H9 (cell line): ENCODE data around the gene ST6GALNAC3. TPM values are rescaled to one million over a fixed set of nuclear protein-coding genes. Genes with fewer than 3 reads are reported as not detected.

ENCODE experiments used
- DNase-seq: peaks from one replicate; pipeline ENCODE4 v3.0.0-alpha.2; 2017
- H2AFZ ChIP-seq: one replicate; pipeline ENCODE4 v1.6.1; 2013; ENCODE audit warnings: mild to moderate bottlenecking, low read length, control low read depth, moderate library complexity
- H2AK5ac ChIP-seq: 2 replicates; pipeline ENCODE4 v1.6.1; 2013; ENCODE audit warnings: low read length, control low read depth, mixed read lengths; ENCODE audit not compliant: insufficient read length
- H2BK120ac ChIP-seq: one replicate; pipeline ENCODE4 v1.6.1; 2013; ENCODE audit warnings: low read depth, mild to moderate bottlenecking, low read length, control low read depth, inconsistent platforms; ENCODE audit not compliant: poor library complexity, severe bottlenecking
- H2BK12ac ChIP-seq: 2 replicates; pipeline ENCODE4 v1.6.1; 2013; ENCODE audit warnings: low read length, control low read depth, mixed read lengths, low read depth; ENCODE audit not compliant: insufficient read length
- H2BK15ac ChIP-seq: 2 replicates; pipeline ENCODE4 v1.6.1; 2013; ENCODE audit warnings: low read depth, low read length, control low read depth
- H2BK20ac ChIP-seq: one replicate; pipeline ENCODE4 v1.6.1; 2013; ENCODE audit warnings: low read depth, mild to moderate bottlenecking, low read length, control low read depth, inconsistent platforms; ENCODE audit not compliant: poor library complexity, severe bottlenecking
- H2BK5ac ChIP-seq: 2 replicates; pipeline ENCODE4 v1.6.1; 2013; ENCODE audit warnings: low read length, control low read depth, mixed read lengths; ENCODE audit not compliant: insufficient read length
- H3K14ac ChIP-seq: 2 replicates; pipeline ENCODE4 v1.6.1; 2013; ENCODE audit warnings: low read length, control low read depth; ENCODE audit not compliant: insufficient read depth
- H3K18ac ChIP-seq: 2 replicates; pipeline ENCODE4 v1.6.1; 2013; ENCODE audit warnings: low read depth, mild to moderate bottlenecking, mixed read lengths, low read length, control low read depth; ENCODE audit not compliant: insufficient read length
- H3K23ac ChIP-seq: 2 replicates; pipeline ENCODE4 v1.6.1; 2013; ENCODE audit warnings: low read length, control low read depth, mixed read lengths, low read depth; ENCODE audit not compliant: insufficient read length
- H3K23me2 ChIP-seq: 2 replicates; pipeline ENCODE4 v1.6.1; 2013; ENCODE audit warnings: low read depth, mild to moderate bottlenecking, mixed read lengths, low read length, control low read depth; ENCODE audit not compliant: insufficient read length, poor library complexity, severe bottlenecking
- H3K27ac ChIP-seq: 2 replicates; pipeline ENCODE4 v1.5.1; 2013; ENCODE audit warnings: low read length, control low read depth, mixed read lengths, low read depth; ENCODE audit not compliant: insufficient read length
- H3K27me3 ChIP-seq: 2 replicates; pipeline ENCODE4 v1.6.1; 2013; ENCODE audit warnings: low read length, control low read depth, inconsistent platforms; ENCODE audit not compliant: insufficient read depth
- H3K4ac ChIP-seq: 2 replicates; pipeline ENCODE4 v1.6.1; 2013; ENCODE audit warnings: low read depth, mild to moderate bottlenecking, control low read depth, inconsistent platforms, low read length, moderate library complexity
- H3K4me1 ChIP-seq: 2 replicates; pipeline ENCODE4 v1.6.1; 2013; ENCODE audit warnings: low read length, control low read depth, inconsistent platforms; ENCODE audit not compliant: insufficient read depth
- H3K4me2 ChIP-seq: 2 replicates; pipeline ENCODE4 v1.6.1; 2013; ENCODE audit warnings: low read length, control low read depth, mixed read lengths; ENCODE audit not compliant: insufficient read length, insufficient read depth
- H3K56ac ChIP-seq: 2 replicates; pipeline ENCODE4 v1.6.1; 2013; ENCODE audit warnings: low read depth, mild to moderate bottlenecking, mixed read lengths, low read length, control low read depth; ENCODE audit not compliant: insufficient read length
- H3K79me1 ChIP-seq: 2 replicates; pipeline ENCODE4 v1.6.1; 2013; ENCODE audit warnings: low read depth, mild to moderate bottlenecking, moderate library complexity, low read length, control low read depth, inconsistent platforms; ENCODE audit not compliant: insufficient read depth, poor library complexity, severe bottlenecking
- H3K79me2 ChIP-seq: 2 replicates; pipeline ENCODE4 v1.6.1; 2013; ENCODE audit warnings: low read length, control low read depth, inconsistent platforms; ENCODE audit not compliant: insufficient read depth
- H3K9ac ChIP-seq: 2 replicates; pipeline ENCODE4 v1.6.1; 2013; ENCODE audit warnings: low read length, control low read depth, mixed read lengths; ENCODE audit not compliant: insufficient read length; ENCODE audit errors: extremely low read depth
- H3K9me3 ChIP-seq: one replicate; pipeline ENCODE4 v1.6.1; 2013; ENCODE audit warnings: low read depth, low read length, inconsistent platforms; ENCODE audit not compliant: control insufficient read depth
- H3T11ph ChIP-seq: one replicate; pipeline ENCODE4 v1.6.1; 2013; ENCODE audit warnings: mild to moderate bottlenecking, low read length, control low read depth, inconsistent platforms
- H4K20me1 ChIP-seq: one replicate; pipeline ENCODE4 v1.6.1; 2013; ENCODE audit not compliant: control insufficient read depth, insufficient read length, insufficient read depth
- H4K5ac ChIP-seq: 2 replicates; pipeline ENCODE4 v1.6.1; 2013; ENCODE audit warnings: low read depth, mild to moderate bottlenecking, mixed read lengths, low read length, control low read depth; ENCODE audit not compliant: insufficient read length
- H4K8ac ChIP-seq: replicated peaks from 2 replicates; pipeline ENCODE4 v1.6.1; 2013; ENCODE audit warnings: low read length, control low read depth, mixed read lengths, low read depth; ENCODE audit not compliant: insufficient read length
- H4K91ac ChIP-seq: 2 replicates; pipeline ENCODE4 v1.6.1; 2013; ENCODE audit warnings: low read depth, mild to moderate bottlenecking, moderate library complexity, mixed read lengths, low read length, control low read depth; ENCODE audit not compliant: insufficient read length
- H3K27ac Mint-ChIP-seq, 3 experiments: 2 replicates in 2 of 3; 3 replicates in 1 of 3; pipeline ENCODE4 v1.8.0; 2020 to 2021; ENCODE audit warnings: mixed read lengths in 3 of 3, mild to moderate bottlenecking in 1 of 3, moderate library complexity in 1 of 3
- H3K27me3 Mint-ChIP-seq: 2 replicates; pipeline ENCODE4 v1.8.0; 2021; ENCODE audit warnings: low read depth, mild to moderate bottlenecking, moderate library complexity, mixed read lengths
- H3K36me3 Mint-ChIP-seq, 3 experiments: 2 replicates in 2 of 3; 3 replicates in 1 of 3; pipeline ENCODE4 v1.8.0; 2020 to 2021; ENCODE audit warnings: low read depth in 3 of 3, mixed read lengths in 3 of 3; ENCODE audit not compliant: insufficient read depth in 1 of 3
- H3K4me1 Mint-ChIP-seq, 2 experiments: 2 replicates each; pipeline ENCODE4 v1.8.0; 2020; ENCODE audit warnings: mixed read lengths in 2 of 2
- H3K4me3 Mint-ChIP-seq, 2 experiments: 2 replicates in 1 of 2; 3 replicates in 1 of 2; pipeline ENCODE4 v1.8.0; 2020 to 2021; ENCODE audit warnings: mild to moderate bottlenecking in 2 of 2, mixed read lengths in 2 of 2, moderate library complexity in 1 of 2
- H3K9me3 Mint-ChIP-seq, 2 experiments: 2 replicates in 1 of 2; 3 replicates in 1 of 2; pipeline ENCODE4 v1.8.0; 2020; ENCODE audit warnings: mild to moderate bottlenecking in 2 of 2, mixed read lengths in 2 of 2, moderate library complexity in 1 of 2
- CTCF ChIP-seq: fragments of 200-600 bp; sonication (generic); conservative IDR thresholded peaks from 3 replicates; pipeline ENCODE4 v1.8.0; 2021; ENCODE audit warnings: antibody characterized with exemption, mild to moderate bottlenecking
- WGBS: extraction: QIAGEN DNeasy Blood & Tissue Kit; methylation state at CpG from one replicate; pipeline ENCODE4 v1.1.7; 2013; ENCODE audit warnings: missing lambda C conversion rate, low lambda C conversion rate, mixed read lengths; ENCODE audit not compliant: insufficient read length; ENCODE audit errors: extremely low coverage; 5-methylcytosine and 5-hydroxymethylcytosine counted together
- total RNA-seq: library from RNA; stranded (reverse); gene quantifications from 2 replicates; pipeline ENCODE4 v1.2.1, GENCODE V29; 2021

The ST6GALNAC3 gene
- total RNA-seq, 1 experiment from 2014 or later = 11.2 TPM

GRCh38 chr1:76583235-76583868, 508.8 kb downstream of the ST6GALNAC3 start:
- H2AFZ ChIP-seq = no peak overlapping the region
- no peaks in the 10 kb centered on the region for H3K79me2 ChIP-seq
- Mint-ChIP-seq H3K27me3 (no peaks in the 10 kb centered on the region; the same call in 1 of the 2 replicates), H3K4me3 (no peak overlapping the region), H3K4me1 (peaks cover 36 to 37% of the 10 kb centered on the region in 2 experiments), H3K27ac (peak overlapping the region in 2 of 3 experiments; percentile 59 to 74; a peak in 4 of 7 replicates), H3K9me3 (no peaks in the 10 kb centered on the region), H3K36me3 (no peaks in the 10 kb centered on the region)
- no peak overlapping the region for H4K8ac ChIP-seq
- no peak overlapping the region for H3K14ac ChIP-seq
- H3K4me1 ChIP-seq = peaks cover 2% of the 10 kb centered on the region; the same call in 1 of the 2 replicates
- no peak overlapping the region for H2AK5ac ChIP-seq
- H3K18ac ChIP-seq = no peak overlapping the region
- H3K4ac ChIP-seq = no peak overlapping the region
- DNase-seq = no peak
- H2BK120ac ChIP-seq = no peak overlapping the region
- no peaks in the 10 kb centered on the region for H3K9me3 ChIP-seq
- H3T11ph ChIP-seq = no peak overlapping the region
- H4K5ac ChIP-seq = no peak overlapping the region
- no peak overlapping the region for H4K91ac ChIP-seq
- no peak overlapping the region for H3K23ac ChIP-seq
- H2BK15ac ChIP-seq = no peak overlapping the region
- H3K9ac ChIP-seq = no peak overlapping the region
- no peaks in the 10 kb centered on the region for H3K79me1 ChIP-seq
- TF ChIP-seq CTCF = no peak
- no peaks in the 10 kb centered on the region for H4K20me1 ChIP-seq
- H3K4me2 ChIP-seq = peak overlapping the region; percentile 28
- no peaks in the 10 kb centered on the region for H3K23me2 ChIP-seq
- H2BK5ac ChIP-seq = no peak overlapping the region
- H2BK20ac ChIP-seq = no peak overlapping the region
- no peak overlapping the region for H3K56ac ChIP-seq
- H3K27me3 ChIP-seq = no peaks in the 10 kb centered on the region
- WGBS = no CpG with 5 or more reads among the region's 3 CpGs
- no peak overlapping the region for H3K27ac ChIP-seq
- H2BK12ac ChIP-seq = no peak overlapping the region
